NCI-H2029 treated with DMSO at 0.1 percent for 48 hours (cell line): ENCODE measurements around the gene EXOC3L2.

Experiments
- DNase-seq: peaks from one replicate; lab custom pipeline; 2025; lab: John Stamatoyannopoulos, UW

The EXOC3L2 gene

GRCh38 chr19:45218911-45219743 lies 26.1 kb downstream of the EXOC3L2 start:
- no peak for DNase-seq

GRCh38 chr19:45218426-45218825 lies 26.8 kb downstream of the EXOC3L2 start:
- DNase-seq: no peak

GRCh38 chr19:45217957-45218334 lies 27.3 kb downstream of the EXOC3L2 start:
- DNase-seq: no peak

GRCh38 chr19:45217193-45217956 lies 27.8 kb downstream of the EXOC3L2 start:
- DNase-seq: no peak

- DNase-seq: no peak
Observed at GRCh38 chr19:45216667-45217066, 28.5 kb downstream of the EXOC3L2 start.

- DNase-seq: no peak
Observed at GRCh38 chr19:45215391-45216191, 29.6 kb downstream of the EXOC3L2 start.

GRCh38 chr19:45213031-45213430 lies 32.2 kb downstream of the EXOC3L2 start:
- no peak for DNase-seq

GRCh38 chr19:45211751-45212381 lies 33.3 kb downstream of the EXOC3L2 start:
- no peak for DNase-seq

GRCh38 chr19:45206328-45206727 lies 38.9 kb downstream of the EXOC3L2 start:
- DNase-seq: no peak

GRCh38 chr19:45205810-45206209 lies 39.4 kb downstream of the EXOC3L2 start:
- no peak for DNase-seq

- DNase-seq: no peak
Observed at GRCh38 chr19:45202637-45203036, 42.6 kb downstream of the EXOC3L2 start.

GRCh38 chr19:45200568-45200967 lies 44.6 kb downstream of the EXOC3L2 start:
- no peak for DNase-seq

GRCh38 chr19:45195764-45196163 lies 49.4 kb downstream of the EXOC3L2 start:
- DNase-seq: no peak

GRCh38 chr19:45191375-45191774 lies 53.8 kb downstream of the EXOC3L2 start:
- no peak for DNase-seq

- no peak for DNase-seq
Observed at GRCh38 chr19:45189971-45190370, 55.2 kb downstream of the EXOC3L2 start.

GRCh38 chr19:45187421-45188100 lies 57.6 kb downstream of the EXOC3L2 start:
- DNase-seq: peak; percentile 22

GRCh38 chr19:45186509-45187334 lies 58.5 kb downstream of the EXOC3L2 start:
- DNase-seq: no peak

- no peak for DNase-seq
Observed at GRCh38 chr19:45184115-45184514, 61.1 kb downstream of the EXOC3L2 start.

GRCh38 chr19:45182758-45183157 lies 62.4 kb downstream of the EXOC3L2 start:
- peak; percentile 37 for DNase-seq

- DNase-seq: no peak
Observed at GRCh38 chr19:45180936-45181335, 64.3 kb downstream of the EXOC3L2 start.
